GM12872 (cell line): Measurements from ENCODE around the gene MYH8.

Source experiments
- TF ChIP-seq, protein P1 (sequence below): IDR thresholded peaks from 3 replicates; pipeline ENCODE4 v1.5.1; 2011; ENCODE audit warnings: low read depth, mild to moderate bottlenecking, low read length, moderate library complexity; ENCODE audit not compliant: insufficient read depth

The MYH8 gene

GRCh38 chr17:10384175-10384574 lies 37.6 kb downstream of the MYH8 start:
- TF ChIP-seq, protein P1, sequence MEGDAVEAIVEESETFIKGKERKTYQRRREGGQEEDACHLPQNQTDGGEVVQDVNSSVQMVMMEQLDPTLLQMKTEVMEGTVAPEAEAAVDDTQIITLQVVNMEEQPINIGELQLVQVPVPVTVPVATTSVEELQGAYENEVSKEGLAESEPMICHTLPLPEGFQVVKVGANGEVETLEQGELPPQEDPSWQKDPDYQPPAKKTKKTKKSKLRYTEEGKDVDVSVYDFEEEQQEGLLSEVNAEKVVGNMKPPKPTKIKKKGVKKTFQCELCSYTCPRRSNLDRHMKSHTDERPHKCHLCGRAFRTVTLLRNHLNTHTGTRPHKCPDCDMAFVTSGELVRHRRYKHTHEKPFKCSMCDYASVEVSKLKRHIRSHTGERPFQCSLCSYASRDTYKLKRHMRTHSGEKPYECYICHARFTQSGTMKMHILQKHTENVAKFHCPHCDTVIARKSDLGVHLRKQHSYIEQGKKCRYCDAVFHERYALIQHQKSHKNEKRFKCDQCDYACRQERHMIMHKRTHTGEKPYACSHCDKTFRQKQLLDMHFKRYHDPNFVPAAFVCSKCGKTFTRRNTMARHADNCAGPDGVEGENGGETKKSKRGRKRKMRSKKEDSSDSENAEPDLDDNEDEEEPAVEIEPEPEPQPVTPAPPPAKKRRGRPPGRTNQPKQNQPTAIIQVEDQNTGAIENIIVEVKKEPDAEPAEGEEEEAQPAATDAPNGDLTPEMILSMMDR, result no peak

GRCh38 chr17:10380631-10381408 lies 40.9 kb downstream of the MYH8 start:
- TF ChIP-seq, protein P1, result no peak

DNA sequence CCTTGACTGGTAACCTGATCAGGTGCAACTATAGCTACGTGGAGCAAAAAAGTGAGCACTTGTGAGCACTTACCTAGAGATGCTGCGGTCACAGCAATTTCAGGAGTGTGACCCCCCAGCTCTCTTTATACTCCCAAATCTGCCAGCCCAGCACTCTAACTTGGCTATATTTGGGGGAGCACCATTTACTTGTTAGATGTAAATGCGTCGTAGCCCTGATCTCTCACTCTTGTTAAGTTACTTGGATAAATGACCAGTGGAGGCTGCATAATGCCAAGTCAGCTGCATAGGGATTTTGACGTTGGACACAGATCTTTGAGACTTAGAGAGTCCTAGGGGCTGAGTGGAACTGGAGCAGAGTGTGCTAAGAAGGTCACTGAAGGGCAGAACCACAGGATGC lies 48.8 kb downstream of the MYH8 start, which contains the start of gene MYH13:
MYH13 (minus strand) TSS at position 101 of the 400 bp plus-strand sequence. CDS start 8,476 bp downstream, outside the sequence.
- TF ChIP-seq, protein P1, result no peak

DNA sequence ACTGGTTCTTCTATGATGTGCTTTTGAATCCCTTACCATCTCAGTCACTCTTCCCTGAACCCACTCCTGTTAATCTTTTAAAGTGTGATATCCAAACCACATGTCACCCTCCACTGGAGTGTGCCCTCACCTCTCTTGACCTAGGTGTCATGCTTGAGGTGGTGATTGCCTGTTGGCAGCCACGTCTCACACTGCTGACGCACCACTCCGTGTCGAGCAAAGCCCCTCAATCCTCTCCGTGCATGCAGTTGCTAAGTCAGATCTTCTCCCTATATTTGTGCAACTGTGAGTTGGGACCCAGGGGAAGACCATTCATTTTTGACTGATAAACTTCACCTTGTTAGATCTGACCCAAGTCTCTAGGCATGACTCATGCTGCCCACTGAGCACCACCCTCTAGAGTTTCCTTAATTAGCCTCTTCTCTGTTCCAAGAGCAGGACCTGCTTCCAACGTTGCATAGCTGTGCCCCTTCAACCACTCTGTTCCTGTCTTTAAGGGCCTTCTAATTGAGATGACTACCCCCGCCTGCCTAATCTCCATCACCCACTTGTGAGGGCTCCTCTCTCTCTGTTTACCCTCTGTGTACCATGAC lies 51.6 kb downstream of the MYH8 start:
- TF ChIP-seq, protein P1, result no peak

DNA sequence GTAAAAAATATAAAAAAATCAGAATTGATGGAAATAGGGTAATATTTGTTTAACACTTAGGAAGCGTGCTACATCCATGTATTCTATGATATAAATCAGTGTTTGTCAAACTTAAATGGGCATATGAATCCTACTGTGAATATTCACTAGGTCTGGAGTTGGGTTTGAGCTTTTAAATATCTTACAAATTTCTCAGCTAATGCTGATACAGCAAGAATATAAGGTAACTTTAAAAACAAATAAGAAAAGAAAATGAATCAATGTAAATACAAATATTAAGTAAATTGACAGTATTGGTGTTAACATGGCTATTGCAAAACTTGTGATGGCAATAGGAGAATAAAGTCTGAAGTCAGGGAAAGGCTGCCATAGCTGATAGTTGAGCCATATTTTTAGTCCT lies 52.5 kb downstream of the MYH8 start:
- TF ChIP-seq, protein P1, result no peak

GRCh38 chr17:10368561-10368960 lies 53.2 kb downstream of the MYH8 start:
- TF ChIP-seq, protein P1, result no peak

DNA sequence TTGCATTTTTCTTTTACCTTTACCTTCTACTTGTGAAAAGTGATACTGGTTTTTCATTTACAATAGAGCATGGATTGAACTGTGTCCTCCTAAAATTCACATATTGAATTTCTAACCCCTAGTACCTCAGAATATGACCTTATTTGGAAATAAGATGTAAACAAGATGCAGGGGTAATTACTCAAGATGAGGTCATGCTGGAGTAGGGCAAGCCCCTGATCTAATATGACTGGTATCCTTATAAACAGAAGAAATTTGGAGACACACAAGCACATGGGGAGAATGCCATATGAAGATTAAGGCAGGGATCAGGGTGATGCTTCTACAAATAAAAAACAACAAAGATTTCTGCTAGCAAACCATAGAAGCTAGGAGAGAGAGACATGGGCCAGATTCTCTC lies 61.2 kb downstream of the MYH8 start:
- TF ChIP-seq, protein P1, result no peak
